Neural cell (in vitro differentiated cells): ENCODE results near the gene SLAMF7. TPM values are rescaled to one million over a fixed set of nuclear protein-coding genes. Genes with fewer than 3 reads are reported as not detected.

Source experiments
- H2AFZ ChIP-seq: fragments of 200-600, 300-800 bp; sonication (generic), shearing (Covaris generic); 2 replicates; pipeline ENCODE4 v1.6.0; 2014; ENCODE audit warnings: low read depth, mild to moderate bottlenecking, antibody characterized with exemption, low read length, moderate library complexity
- H3F3A ChIP-seq: fragments of 200-600 bp; shearing (Covaris generic); 2 replicates; pipeline ENCODE4 v1.6.1; 2016; ENCODE audit warnings: mild to moderate bottlenecking, moderate library complexity, mixed read lengths, antibody characterized with exemption, low read length; ENCODE audit not compliant: insufficient read depth, poor library complexity, severe bottlenecking
- H3K27ac ChIP-seq: fragments of 200-600, 300-800 bp; sonication (generic), shearing (Covaris generic); 2 replicates; pipeline ENCODE4 v1.5.1; 2014; ENCODE audit warnings: mild to moderate bottlenecking, low read length, moderate library complexity
- H3K27me3 ChIP-seq: fragments of 300-800, 200-600 bp; sonication (generic), shearing (Covaris generic); 2 replicates; pipeline ENCODE4 v1.6.0; 2014; ENCODE audit warnings: mild to moderate bottlenecking, low read depth, low read length, moderate library complexity; ENCODE audit not compliant: insufficient read depth
- H3K36me3 ChIP-seq: fragments of 300-800, 200-600 bp; sonication (generic), shearing (Covaris generic); 2 replicates; pipeline ENCODE4 v1.5.1; 2014; ENCODE audit warnings: mild to moderate bottlenecking, antibody characterized with exemption, low read length, moderate library complexity; ENCODE audit not compliant: insufficient read depth
- H3K4me2 ChIP-seq: fragments of 300-800, 200-600 bp; sonication (generic), shearing (Covaris generic); 2 replicates; pipeline ENCODE4 v1.6.0; 2014; ENCODE audit warnings: mild to moderate bottlenecking, low read length
- H3K4me3 ChIP-seq: fragments of 300-800, 200-600 bp; sonication (generic), shearing (Covaris generic); 2 replicates; pipeline ENCODE4 v1.5.1; 2014; ENCODE audit warnings: mild to moderate bottlenecking, low read length, moderate library complexity
- H3K79me2 ChIP-seq: fragments of 200-600 bp; shearing (Covaris generic); replicated peaks from 2 replicates; pipeline ENCODE4 v1.6.0; 2014; ENCODE audit warnings: mild to moderate bottlenecking, low read length, moderate library complexity; ENCODE audit not compliant: insufficient read depth
- H3K9ac ChIP-seq: fragments of 300-800, 200-600 bp; sonication (generic), shearing (Covaris generic); 2 replicates; pipeline ENCODE4 v1.6.1; 2016; ENCODE audit warnings: mild to moderate bottlenecking, low read length, mixed read lengths
- H3K9me2 ChIP-seq: fragments of 200-600 bp; shearing (Covaris generic); 2 replicates; pipeline ENCODE4 v1.6.1; 2016; ENCODE audit warnings: mild to moderate bottlenecking, low read length, mixed read lengths; ENCODE audit not compliant: insufficient read depth
- H3K9me3 ChIP-seq: fragments of 200-600, 300-800 bp; sonication (generic), shearing (Covaris generic); 2 replicates; pipeline ENCODE4 v1.6.1; 2016; ENCODE audit warnings: mild to moderate bottlenecking, mixed run types, low read length, moderate library complexity, mixed read lengths
- H4K20me1 ChIP-seq: fragments of 200-600 bp; shearing (Covaris generic); 2 replicates; pipeline ENCODE4 v1.6.1; 2016; ENCODE audit warnings: mild to moderate bottlenecking, mixed run types; ENCODE audit not compliant: insufficient read depth
- CTCF ChIP-seq: fragments of 450-650 bp; IDR thresholded peaks from 2 replicates; pipeline ENCODE4 v1.5.1; 2014; ENCODE audit warnings: antibody characterized with exemption, mild to moderate bottlenecking, moderate library complexity; ENCODE audit not compliant: poor library complexity, severe bottlenecking
- EP300 ChIP-seq: fragments of 450-650 bp; conservative IDR thresholded peaks from 2 replicates; pipeline ENCODE4 v1.6.1; 2014; ENCODE audit warnings: antibody characterized with exemption, mild to moderate bottlenecking, moderate library complexity; ENCODE audit not compliant: poor library complexity, severe bottlenecking
- EZH2 ChIP-seq: fragments of 200-600, 300-800 bp; shearing (Covaris generic), sonication (generic); IDR thresholded peaks from 2 replicates; pipeline ENCODE4 v1.6.1; 2014; ENCODE audit warnings: antibody characterized with exemption, low read length, borderline replicate concordance, mild to moderate bottlenecking; ENCODE audit not compliant: insufficient read depth, poor library complexity, severe bottlenecking
- MXI1 ChIP-seq: fragments of 450-650 bp; conservative IDR thresholded peaks from 2 replicates; pipeline ENCODE4 v1.6.1; 2014; ENCODE audit warnings: antibody characterized with exemption, mild to moderate bottlenecking; ENCODE audit not compliant: poor library complexity, severe bottlenecking
- POLR2AphosphoS5 ChIP-seq: IDR thresholded peaks from 2 replicates; pipeline ENCODE4 v1.6.1; 2012
- RAD21 ChIP-seq: fragments of 450-650 bp; conservative IDR thresholded peaks from 2 replicates; pipeline ENCODE4 v1.6.1; 2014; ENCODE audit warnings: antibody characterized with exemption, mild to moderate bottlenecking, moderate library complexity
- REST ChIP-seq: IDR thresholded peaks from 2 replicates; pipeline ENCODE4 v1.6.1; 2012; ENCODE audit warnings: borderline replicate concordance
- SMC3 ChIP-seq: fragments of 450-650 bp; conservative IDR thresholded peaks from 2 replicates; pipeline ENCODE4 v1.6.1; 2014; ENCODE audit warnings: antibody characterized with exemption, mild to moderate bottlenecking, moderate library complexity; ENCODE audit not compliant: poor library complexity
- TAF1 ChIP-seq: IDR thresholded peaks from 2 replicates; pipeline ENCODE4 v1.6.1; 2012; ENCODE audit warnings: low read depth
- polyA plus RNA-seq: library from polyadenylated mRNA; depleted of rRNA; stranded (reverse); fragments of >200 nt; gene quantifications from 2 replicates; pipeline ENCODE4 v1.2.3, GENCODE V29; 2014

The SLAMF7 gene
- polyA plus RNA-seq, 1 donor from 2014 or later: not detected

GRCh38 chr1:160744852-160745520 lies 5.9 kb downstream of the SLAMF7 start:
- Histone ChIP-seq H3F3A (no peaks in the 10 kb centered on the region), H3K9me2 (no peaks in the 10 kb centered on the region), H4K20me1 (no peaks in the 10 kb centered on the region), H3K9ac (no peak overlapping the region), H2AFZ (no peak overlapping the region), H3K27me3 (no peaks in the 10 kb centered on the region), H3K9me3 (no peaks in the 10 kb centered on the region), H3K79me2 (no peaks in the 10 kb centered on the region), H3K27ac (no peak overlapping the region), H3K36me3 (no peaks in the 10 kb centered on the region), H3K4me2 (no peak overlapping the region), H3K4me3 (no peak overlapping the region)
- TF ChIP-seq CTCF: no peak
- no peak for TF ChIP-seq TAF1
- TF ChIP-seq MXI1: no peak
- no peak for TF ChIP-seq SMC3
- TF ChIP-seq EZH2: no peak

- no peaks in the 10 kb centered on the region for H3K36me3 ChIP-seq
Measured at GRCh38 chr1:160745551-160745950, 6.5 kb downstream of the SLAMF7 start.

More at GRCh38 chr1:160745551-160745950, 6.5 kb downstream of the SLAMF7 start:
- H3K27ac ChIP-seq: no peak overlapping the region
- no peak for TF ChIP-seq RAD21
- TF ChIP-seq EP300: no peak
- TF ChIP-seq EZH2: no peak
- TF ChIP-seq TAF1: no peak
- TF ChIP-seq REST: no peak
- TF ChIP-seq POLR2AphosphoS5: no peak
- no peak for TF ChIP-seq SMC3
- TF ChIP-seq MXI1: no peak
- no peak for TF ChIP-seq CTCF
- H2AFZ ChIP-seq: no peak overlapping the region
- H3K9ac ChIP-seq: no peak overlapping the region
- no peak overlapping the region for H3K4me3 ChIP-seq
- H3K4me2 ChIP-seq: no peak overlapping the region
- no peaks in the 10 kb centered on the region for H4K20me1 ChIP-seq
- no peaks in the 10 kb centered on the region for H3K27me3 ChIP-seq
- H3K79me2 ChIP-seq: no peaks in the 10 kb centered on the region
- H3K9me2 ChIP-seq: no peaks in the 10 kb centered on the region
- no peaks in the 10 kb centered on the region for H3K9me3 ChIP-seq
- H3F3A ChIP-seq: no peaks in the 10 kb centered on the region
